Mesothelial cell of epicardium (in vitro differentiated cells): ENCODE data around the gene NAXD. TPM values are rescaled to one million over a fixed set of nuclear protein-coding genes. Genes with fewer than 3 reads are reported as not detected.
"Not testable (repeated sequence)": the region's sequence is repeated elsewhere in the genome, so short reads cannot be mapped to it uniquely, and the experiment has no call there.

Experiments used
- DNase-seq, 2 experiments: peaks; one replicate each; pipeline ENCODE4 v3.0.0; 2021; ENCODE audit warnings: low spot score in 2 of 2; ENCODE audit not compliant: unreplicated experiment in 2 of 2
- H3K27ac Mint-ChIP-seq: 2 replicates; pipeline ENCODE4 v1.8.0; 2021; ENCODE audit warnings: mixed read lengths
- H3K27me3 Mint-ChIP-seq: 2 replicates; pipeline ENCODE4 v1.8.0; 2021; ENCODE audit warnings: low read depth, mixed read lengths
- H3K36me3 Mint-ChIP-seq: 2 replicates; pipeline ENCODE4 v1.8.0; 2021; ENCODE audit warnings: mixed read lengths
- H3K4me1 Mint-ChIP-seq: 2 replicates; pipeline ENCODE4 v1.8.0; 2021; ENCODE audit warnings: mixed read lengths
- H3K4me3 Mint-ChIP-seq: 2 replicates; pipeline ENCODE4 v1.8.0; 2021; ENCODE audit warnings: mild to moderate bottlenecking, moderate library complexity, mixed read lengths
- H3K9me3 Mint-ChIP-seq: 2 replicates; pipeline ENCODE4 v1.8.0; 2021; ENCODE audit warnings: mixed read lengths
- total RNA-seq: library from RNA; stranded (reverse); gene quantifications from 3 replicates; pipeline ENCODE4 v1.2.1, GENCODE V29; 2021
- TF ChIP-seq, protein P1 (sequence below): fragments of 200-600 bp; sonication (generic); IDR thresholded peaks from one replicate; pipeline ENCODE4 v1.5.0; 2021; ENCODE audit warnings: antibody characterized with exemption; ENCODE audit not compliant: unreplicated experiment

NAXD gene
- total RNA-seq, 1 donor from 2014 or later, result 40.8 TPM

DNA sequence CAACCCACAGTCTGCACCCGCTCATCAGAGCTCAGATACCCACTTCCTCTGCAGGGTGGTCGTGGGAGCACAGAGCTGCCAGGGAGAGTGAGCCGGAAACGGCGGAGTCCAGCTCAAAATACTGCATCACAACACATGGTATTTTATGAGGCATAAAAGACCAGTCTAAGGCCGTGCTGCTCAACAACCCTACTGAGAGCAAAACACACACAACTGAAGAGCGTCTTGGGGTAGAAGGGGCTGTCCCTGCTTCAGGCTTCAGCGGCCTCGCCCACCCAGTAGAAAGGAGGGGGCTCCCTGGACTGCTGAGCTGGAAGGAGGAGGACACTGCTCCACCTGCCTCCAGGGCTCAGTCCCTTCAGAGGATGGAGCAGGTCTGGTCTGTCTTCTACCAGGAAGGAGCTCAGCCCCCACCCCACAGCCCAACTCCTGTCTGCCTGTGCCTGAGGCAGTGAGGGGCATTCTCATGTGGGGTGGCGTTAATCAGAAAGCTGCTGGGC is 36.9 kb downstream of the NAXD start:
- Mint-ChIP-seq H3K9me3 (no peaks in the 10 kb centered on the region), H3K27ac (no peak overlapping the region), H3K27me3 (no peaks in the 10 kb centered on the region), H3K36me3 (peaks cover 37% of the 10 kb centered on the region), H3K4me3 (no peak overlapping the region), H3K4me1 (no peaks in the 10 kb centered on the region)
- DNase-seq, result peak in 1 of 2 experiments; percentile 6
- TF ChIP-seq, protein P1, sequence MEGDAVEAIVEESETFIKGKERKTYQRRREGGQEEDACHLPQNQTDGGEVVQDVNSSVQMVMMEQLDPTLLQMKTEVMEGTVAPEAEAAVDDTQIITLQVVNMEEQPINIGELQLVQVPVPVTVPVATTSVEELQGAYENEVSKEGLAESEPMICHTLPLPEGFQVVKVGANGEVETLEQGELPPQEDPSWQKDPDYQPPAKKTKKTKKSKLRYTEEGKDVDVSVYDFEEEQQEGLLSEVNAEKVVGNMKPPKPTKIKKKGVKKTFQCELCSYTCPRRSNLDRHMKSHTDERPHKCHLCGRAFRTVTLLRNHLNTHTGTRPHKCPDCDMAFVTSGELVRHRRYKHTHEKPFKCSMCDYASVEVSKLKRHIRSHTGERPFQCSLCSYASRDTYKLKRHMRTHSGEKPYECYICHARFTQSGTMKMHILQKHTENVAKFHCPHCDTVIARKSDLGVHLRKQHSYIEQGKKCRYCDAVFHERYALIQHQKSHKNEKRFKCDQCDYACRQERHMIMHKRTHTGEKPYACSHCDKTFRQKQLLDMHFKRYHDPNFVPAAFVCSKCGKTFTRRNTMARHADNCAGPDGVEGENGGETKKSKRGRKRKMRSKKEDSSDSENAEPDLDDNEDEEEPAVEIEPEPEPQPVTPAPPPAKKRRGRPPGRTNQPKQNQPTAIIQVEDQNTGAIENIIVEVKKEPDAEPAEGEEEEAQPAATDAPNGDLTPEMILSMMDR, result no peak

DNA sequence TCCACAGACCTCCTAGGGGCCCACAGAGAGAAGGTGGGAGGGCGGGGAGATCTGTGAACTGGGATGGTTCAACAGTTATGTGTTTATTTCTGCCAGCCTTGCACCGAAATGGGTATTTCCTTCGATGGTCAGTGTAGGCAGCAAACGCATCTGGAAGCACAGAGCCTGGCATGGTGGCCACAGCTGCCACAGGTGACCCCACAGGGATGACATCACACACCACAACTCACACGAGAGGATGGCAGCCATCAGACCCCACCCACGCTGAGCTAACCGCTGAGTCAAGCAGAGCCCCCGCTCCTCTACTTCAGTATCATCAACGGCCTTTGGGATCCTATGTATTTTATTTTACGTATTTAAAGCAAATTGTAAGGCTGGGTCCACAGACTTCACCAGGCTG is 37.4 kb downstream of the NAXD start:
- TF ChIP-seq, protein P1, result no peak
- no peaks in the 10 kb centered on the region for H3K27me3 Mint-ChIP-seq
- no peak overlapping the region for H3K4me3 Mint-ChIP-seq
- H3K27ac Mint-ChIP-seq, result no peak overlapping the region
- H3K4me1 Mint-ChIP-seq, result no peaks in the 10 kb centered on the region
- H3K9me3 Mint-ChIP-seq, result peaks cover 2% of the 10 kb centered on the region
- DNase-seq, result peak in 1 of 2 experiments; percentile 30
- peaks cover 42% of the 10 kb centered on the region for H3K36me3 Mint-ChIP-seq

DNA sequence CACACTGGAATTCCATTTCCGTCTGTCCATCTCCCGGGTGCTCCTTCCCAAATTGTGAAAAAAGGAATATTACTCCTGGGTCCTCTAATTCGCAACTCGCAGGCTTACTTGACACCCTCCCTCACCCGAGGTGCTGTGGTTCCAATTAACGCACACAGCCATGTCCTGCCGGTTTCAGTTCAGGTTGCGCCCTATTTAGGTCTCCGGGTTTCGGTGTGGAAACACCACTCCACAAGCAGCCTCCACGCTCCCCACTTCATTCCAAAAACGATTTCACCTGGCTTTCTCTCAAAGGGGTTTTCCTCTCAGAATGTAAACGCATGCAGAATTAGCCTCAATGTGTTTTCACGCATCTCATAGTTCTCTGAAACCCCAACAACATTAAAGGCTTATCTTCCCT is 37.9 kb downstream of the NAXD start:
- H3K9me3 Mint-ChIP-seq, result peaks cover 7% of the 10 kb centered on the region
- peak in 1 of 2 experiments; percentile 6 for DNase-seq

DNA sequence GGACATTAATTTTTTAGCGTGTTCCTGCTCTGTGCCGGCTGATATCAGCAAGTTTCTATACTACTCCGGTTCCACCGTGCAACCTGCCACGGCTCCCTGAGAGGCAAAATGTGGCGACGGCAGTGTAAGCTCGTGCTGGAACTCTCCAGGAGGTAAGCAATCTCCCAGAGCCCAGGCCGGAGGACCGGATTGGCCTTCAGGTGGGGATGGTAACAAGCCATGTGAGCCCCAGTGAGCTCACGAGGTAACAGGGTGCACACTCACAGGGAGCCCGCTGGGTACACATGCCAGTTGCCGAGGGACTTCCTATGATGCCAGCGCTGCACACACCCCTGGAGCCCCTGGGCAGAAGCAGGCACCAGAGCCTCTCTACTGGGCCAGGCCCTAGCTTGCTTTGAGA is 38.5 kb downstream of the NAXD start:
- no peaks in the 10 kb centered on the region for H3K4me1 Mint-ChIP-seq

More for the DNA sequence above, 37.9 kb downstream of the NAXD start:
- Mint-ChIP-seq H3K4me3 (no peak overlapping the region), H3K27me3 (no peaks in the 10 kb centered on the region), H3K4me1 (no peaks in the 10 kb centered on the region), H3K27ac (no peak overlapping the region), H3K36me3 (peaks cover 47% of the 10 kb centered on the region)
- TF ChIP-seq, protein P1, result no peak

DNA sequence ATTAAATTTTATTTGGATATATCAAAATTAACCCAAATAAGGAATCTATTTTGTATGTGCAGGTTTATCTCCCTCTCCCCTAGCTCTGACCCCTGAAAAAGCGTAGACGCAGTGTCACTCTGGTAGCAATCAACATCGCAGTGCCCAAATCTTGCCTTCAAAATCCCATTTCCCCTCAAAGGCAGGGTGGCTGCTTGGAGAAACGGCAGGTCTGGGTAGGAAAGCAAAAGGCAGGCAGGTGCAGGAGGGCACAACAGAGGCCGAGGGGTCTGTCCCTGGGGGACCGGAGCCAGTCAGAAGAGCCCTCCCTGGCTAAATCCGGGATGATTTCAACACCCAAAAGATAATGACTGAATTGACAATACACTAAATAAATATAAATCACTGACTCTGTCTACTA is 41.9 kb downstream of the NAXD start:
- Mint-ChIP-seq H3K36me3 (peaks cover 73% of the 10 kb centered on the region), H3K4me1 (no peaks in the 10 kb centered on the region), H3K27ac (no peak overlapping the region), H3K9me3 (peaks cover 35% of the 10 kb centered on the region), H3K27me3 (no peaks in the 10 kb centered on the region), H3K4me3 (no peak overlapping the region)
- TF ChIP-seq, protein P1, result no peak
- DNase-seq, result peak in 1 of 2 experiments; percentile 26

More for the DNA sequence above, 38.5 kb downstream of the NAXD start:
- no peaks in the 10 kb centered on the region for H3K27me3 Mint-ChIP-seq
- no peak overlapping the region for H3K27ac Mint-ChIP-seq
- H3K9me3 Mint-ChIP-seq, result peaks cover 10% of the 10 kb centered on the region
- DNase-seq, result peak in 1 of 2 experiments; percentile 22
- TF ChIP-seq, protein P1, result no peak
- peaks cover 53% of the 10 kb centered on the region for H3K36me3 Mint-ChIP-seq
- H3K4me3 Mint-ChIP-seq, result no peak overlapping the region

DNA sequence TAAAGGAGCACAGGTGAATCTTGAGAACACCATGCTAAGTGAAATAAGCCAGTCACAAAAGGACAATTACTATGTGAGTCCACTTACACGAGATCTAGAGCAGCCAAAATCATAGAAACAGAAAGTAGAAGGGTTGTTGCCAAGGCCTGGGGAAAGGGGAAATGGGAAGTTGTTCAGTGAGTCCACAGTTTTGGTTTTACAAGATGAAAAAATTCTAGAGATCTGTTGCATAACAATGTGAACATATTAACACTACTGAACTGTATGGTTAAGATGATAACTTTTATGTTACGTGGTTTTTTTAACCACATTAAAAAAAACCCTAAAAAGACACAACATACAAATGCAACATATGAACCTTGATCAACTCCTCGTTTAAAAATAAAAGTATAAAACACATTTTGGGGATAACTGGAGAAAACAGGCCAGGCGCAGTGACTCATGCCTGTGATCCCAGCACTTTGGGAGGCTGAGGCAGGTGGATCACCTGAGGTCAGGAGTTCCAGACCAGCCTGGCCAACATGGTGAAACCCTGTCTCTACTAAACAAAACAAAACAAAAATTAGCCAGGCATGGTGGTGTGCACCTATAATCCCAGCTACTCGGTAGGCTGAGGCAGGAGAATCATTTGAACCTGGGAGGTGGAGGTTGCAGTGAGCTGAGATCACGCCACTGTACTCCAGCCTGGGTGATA is 43.0 kb downstream of the NAXD start:
- not testable (repeated sequence) for H3K27me3 Mint-ChIP-seq, H3K27ac Mint-ChIP-seq, H3K4me1 Mint-ChIP-seq, H3K4me3 Mint-ChIP-seq, DNase-seq
- Mint-ChIP-seq H3K9me3 (peaks cover 39% of the 10 kb centered on the region), H3K36me3 (peaks cover 82% of the 10 kb centered on the region)
